CMK (cell line): ENCODE data around the gene SIK3.
"Not testable (repeated sequence)": the region's sequence is repeated elsewhere in the genome, so short reads cannot be mapped to it uniquely, and the experiment has no call there.

ENCODE experiments used
- DNase-seq: peaks from one replicate; pipeline ENCODE4 v3.0.0-alpha.2; 2010; ENCODE audit warnings: low read depth

SIK3 gene

DNA sequence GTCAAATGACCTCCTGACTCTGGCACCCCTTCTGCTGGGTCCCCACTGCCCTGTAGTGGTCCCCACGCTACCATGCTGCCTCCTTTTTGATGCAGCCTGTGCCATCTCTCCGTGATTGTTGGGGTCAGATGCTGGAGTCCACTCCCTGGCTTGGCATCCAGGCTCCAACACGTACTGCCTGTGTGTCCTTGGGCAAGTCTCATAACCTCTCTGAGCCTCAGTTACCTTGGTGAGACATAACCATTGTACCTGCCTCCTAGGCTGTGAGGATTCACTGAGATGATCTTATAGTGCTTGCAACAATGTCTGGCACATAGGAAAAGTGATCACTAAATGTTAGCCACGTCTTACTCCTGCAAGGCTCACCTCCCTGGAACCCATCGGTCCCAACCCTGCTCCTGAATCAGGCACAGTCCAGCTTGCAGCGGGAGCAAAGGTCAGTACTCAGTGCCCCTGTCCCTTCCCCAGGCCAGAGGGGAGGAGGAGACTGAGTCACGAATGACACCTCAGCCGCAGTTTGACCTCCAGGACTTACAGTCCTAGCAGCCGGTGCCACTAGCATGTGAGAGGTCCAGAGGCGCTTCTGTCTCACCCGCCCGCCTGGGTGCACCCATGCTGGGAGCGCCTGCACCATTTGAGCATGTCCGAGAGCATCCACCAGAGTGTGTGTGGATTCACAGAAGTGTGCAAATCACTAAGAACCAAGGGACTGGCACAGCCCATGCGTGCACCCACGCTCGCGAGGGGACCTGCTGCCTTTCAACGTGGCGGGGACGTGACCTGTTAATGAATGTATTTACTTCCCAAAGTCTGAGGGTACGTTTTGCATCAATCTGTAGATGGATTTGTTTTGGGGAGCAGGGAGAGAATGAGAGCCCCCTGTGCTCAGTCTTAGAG is 272.1 kb downstream of the SIK3 start:
- no peak for DNase-seq

DNA sequence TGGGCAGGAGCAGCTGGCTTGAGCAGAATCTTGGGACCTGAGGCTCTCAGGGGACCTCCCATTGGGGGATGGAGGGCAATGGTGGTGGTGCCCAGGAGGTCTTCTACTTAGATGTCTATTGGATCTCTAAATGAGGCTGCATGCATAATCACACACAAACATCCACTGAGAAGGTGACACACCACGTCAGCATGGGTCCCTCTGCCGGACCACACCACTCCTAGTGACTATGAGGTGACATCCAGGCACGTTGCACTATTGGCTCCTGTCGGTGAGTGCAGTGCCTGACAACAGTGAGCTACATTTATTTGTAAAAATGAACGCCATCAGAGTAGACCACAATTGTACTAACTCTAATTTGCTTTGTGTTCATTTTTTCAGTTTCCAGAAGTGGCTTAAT is 272.8 kb downstream of the SIK3 start:
- no peak for DNase-seq

DNA sequence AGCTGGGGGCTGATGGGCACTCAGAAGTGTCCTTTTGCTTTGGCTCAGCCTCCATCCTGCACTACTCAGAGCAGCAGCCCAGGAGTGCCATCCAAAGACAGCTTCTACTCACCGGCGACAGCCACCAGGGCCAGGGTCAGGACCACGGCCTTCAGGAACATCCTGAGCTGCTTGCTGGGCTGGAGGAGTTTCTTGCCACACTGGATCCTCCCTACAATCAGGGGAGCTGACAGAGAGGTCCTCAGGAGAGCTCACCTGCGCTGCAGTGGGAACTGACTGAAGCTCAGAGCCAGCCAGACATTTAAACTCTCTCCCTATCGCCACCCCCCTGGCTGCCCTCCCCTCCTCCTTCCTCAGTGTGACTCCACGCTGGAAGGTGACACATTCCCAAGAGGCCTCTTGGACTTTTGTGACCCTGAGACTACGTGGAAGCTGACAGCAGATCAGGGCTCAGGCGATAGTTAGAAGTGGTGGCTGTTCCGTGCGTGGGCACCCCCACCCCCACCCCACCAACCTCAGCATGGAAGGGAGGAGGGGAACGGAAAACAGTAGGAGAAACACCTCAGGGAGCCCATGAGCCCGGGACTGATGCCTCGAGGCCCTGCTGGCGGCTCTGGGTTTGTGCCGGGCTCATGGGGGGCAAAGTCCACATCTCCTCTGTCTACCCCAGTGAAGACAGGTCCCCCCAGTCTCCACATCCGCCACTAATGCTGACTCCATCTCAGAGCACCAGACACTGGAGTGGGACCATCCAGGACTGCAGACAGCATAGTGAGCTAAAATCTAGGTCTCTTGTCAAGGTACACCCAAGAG is 275.0 kb downstream of the SIK3 start, which contains the start of gene APOA4:
TSS of gene APOA4 (minus strand) at position 274 of the 813 bp plus-strand sequence. CDS start at position 161, 113 bp downstream.
- no peak for DNase-seq

DNA sequence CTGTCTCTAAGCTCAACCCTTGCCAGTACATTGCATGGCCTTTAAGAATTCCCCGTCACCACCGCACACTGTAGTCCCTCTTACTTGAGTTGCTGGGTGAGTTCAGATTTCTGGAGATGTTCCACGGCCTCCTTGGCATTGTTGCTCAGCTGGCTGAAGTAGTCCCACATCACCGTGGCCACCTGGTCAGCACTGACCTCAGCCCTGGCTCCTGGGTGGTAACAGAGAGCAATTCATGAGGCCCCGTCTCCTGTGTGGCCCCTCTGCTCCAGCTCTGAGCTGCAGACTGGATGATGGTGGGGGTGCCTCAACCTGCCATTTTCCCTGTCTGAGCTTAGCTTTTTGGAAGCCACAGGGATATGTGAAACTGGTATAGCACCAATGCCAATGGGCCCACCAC is 275.7 kb downstream of the SIK3 start:
- no peak for DNase-seq

DNA sequence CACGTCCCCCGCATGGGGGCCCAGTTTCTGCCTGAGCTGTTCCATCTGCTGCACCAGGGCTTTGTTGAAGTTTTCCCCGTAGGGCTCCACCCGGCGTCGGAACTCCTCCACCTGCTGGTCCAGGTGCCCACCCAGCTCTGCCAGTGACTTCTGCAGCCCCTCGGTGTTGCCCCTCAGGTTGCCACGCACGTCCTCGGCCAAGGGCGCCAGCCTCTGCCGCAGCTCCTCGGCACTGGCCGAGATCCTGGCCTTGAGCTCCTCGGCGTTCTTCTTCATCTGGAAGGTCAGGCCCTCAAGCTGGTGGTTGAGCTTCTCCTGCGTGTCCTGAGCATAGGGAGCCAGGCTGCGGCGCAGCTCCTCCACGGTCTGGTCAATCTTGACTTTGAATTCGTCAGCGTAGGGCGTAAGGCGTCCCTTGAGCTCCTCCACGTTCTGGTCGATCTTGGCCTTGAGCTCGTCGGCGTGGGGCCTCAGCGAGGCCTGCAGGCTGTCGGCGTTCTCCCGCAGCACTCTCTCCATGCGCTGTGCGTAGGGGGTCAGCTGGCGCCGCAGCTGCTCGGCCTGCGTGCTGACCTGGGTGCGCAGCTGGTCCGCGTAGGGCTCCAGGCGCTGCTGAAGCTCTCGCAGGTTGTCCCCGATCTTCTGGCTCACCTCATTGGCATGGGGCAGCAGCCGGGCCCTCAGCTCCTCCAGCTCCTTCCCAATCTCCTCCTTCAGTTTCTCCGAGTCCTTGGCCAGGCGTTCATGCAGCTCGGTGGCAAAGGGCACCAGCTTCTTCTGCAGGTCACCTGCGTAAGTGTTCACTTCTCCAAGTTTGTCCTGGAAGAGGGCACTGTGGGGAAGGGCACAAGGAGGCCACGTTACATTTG is 276.9 kb downstream of the SIK3 start:
- DNase-seq, result no peak

DNA sequence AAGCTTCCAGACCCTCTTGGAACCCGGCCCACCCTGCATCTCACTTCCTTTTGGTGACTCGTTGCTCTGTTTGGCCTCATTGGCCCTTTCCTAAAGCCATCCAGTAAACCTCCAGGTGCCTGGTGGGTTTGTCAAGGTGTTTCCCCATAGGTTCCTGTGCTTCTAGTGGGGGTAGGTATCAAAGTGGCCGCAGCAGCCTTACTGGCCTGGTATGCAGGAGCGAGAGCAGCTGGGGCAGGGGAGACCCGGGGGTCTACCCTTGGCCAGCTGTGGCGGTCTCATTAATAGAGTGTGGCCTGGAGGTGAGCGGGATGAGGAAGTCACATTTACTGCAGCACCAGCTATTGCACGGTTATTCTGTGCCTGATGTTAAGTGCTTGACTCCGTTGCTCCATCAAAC is 279.2 kb downstream of the SIK3 start:
- DNase-seq, result no peak

DNA sequence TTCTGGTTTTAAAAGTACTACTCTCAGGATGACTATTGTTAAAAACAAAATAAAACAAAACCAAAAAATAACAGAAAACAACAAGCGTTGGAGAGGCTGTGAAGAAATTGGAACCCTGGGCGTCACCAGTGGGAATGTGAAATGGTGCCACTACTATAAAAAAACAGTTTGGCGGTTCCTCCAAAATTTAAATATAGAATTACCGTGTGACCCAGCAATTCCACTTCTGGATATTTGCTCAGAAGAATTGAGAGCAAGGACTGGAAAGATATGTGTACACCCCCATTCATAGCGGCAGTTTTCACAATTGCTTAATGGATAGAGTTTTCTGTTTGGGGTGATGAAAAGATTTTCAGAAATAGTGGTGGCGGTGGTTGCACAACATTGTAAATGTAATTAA is 283.7 kb downstream of the SIK3 start:
- DNase-seq, result no peak

DNA sequence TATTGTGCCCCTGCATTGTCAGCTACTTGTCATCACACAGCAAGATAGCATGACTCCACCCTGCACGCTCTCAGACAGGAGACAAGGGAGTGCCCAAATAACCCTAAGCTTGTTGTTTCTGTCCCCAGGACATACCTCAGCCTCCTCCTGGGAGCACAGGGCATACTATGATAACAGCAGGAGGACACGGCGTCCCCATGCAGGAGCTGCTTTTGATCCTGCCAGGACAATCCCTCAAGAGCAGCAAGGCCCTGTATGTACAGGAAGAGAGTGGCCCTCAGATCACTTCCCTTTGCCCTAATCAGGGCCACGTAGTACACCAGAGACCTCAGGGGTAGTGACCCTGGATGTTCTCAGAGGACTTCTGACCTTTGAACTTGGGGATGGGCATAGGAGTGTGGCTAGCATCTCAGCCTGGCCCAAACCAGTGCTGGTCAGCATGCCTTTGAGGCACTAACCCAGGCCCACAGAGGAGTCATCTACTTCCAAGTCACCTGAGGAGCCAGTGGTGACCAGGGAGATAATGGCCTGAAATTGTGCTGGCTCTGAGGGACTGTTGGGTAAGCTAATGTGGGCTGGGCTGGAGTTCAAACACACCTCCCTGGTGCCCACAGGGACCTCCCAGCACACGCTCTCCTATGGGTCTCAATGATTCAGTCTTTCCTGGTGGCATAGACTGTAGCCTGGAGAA is 284.3 kb downstream of the SIK3 start:
- DNase-seq, result no peak

DNA sequence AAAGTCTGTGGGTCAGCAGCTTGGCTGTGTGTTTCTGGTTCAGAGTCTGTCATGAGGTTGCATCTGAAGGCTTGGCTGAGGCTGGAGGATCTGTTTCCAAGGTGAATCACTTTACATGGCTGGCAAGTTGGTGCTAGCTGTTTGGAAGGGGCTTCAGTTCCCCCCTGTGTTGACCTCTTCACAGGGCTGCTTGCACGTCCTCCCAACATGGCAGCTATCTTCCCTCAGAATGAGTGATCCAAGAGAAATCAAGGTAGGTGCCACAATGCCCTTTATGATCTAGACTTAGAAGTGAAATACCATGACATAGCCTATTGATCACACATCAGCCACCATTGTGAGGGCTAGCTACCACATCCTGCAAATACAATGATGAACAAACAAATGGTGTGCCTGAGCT is 285.1 kb downstream of the SIK3 start:
- DNase-seq, result no peak

DNA sequence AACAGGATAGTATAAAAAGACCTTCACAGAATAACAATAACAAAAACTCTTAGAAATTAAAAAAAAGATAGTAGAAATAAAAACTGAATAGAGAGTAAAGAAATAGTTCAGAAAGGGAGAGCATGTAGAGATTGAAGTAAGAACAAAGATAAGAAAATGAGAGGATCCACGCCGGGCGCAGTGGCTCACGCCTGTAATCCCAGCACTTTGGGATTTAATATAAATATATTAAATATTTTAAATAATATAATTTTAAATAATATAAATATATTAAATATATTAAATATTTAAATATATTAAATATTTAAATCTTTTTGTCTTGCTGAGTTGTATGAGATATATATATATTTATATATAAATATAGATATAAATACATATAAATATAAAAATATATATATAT is 286.1 kb downstream of the SIK3 start:
- DNase-seq, result no peak

DNA sequence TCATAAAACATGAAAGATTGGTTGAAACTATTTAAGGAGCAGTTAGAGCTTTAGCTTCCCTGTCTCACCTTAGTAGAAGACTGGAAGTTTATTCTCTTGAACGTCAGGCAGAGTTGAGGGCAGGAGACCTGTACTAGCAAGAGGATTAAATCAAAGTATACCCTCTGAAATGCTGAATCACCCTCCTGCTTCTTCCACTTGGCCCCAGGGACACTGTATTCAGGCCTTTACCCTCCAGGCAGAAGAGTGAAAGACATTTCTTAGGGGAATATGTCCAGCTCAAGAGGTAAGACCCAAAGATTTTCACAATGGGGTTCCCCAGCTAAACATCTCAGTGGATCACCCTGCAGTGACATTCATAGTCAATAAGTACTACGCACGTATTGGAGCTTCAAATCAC is 287.0 kb downstream of the SIK3 start:
- no peak for DNase-seq

DNA sequence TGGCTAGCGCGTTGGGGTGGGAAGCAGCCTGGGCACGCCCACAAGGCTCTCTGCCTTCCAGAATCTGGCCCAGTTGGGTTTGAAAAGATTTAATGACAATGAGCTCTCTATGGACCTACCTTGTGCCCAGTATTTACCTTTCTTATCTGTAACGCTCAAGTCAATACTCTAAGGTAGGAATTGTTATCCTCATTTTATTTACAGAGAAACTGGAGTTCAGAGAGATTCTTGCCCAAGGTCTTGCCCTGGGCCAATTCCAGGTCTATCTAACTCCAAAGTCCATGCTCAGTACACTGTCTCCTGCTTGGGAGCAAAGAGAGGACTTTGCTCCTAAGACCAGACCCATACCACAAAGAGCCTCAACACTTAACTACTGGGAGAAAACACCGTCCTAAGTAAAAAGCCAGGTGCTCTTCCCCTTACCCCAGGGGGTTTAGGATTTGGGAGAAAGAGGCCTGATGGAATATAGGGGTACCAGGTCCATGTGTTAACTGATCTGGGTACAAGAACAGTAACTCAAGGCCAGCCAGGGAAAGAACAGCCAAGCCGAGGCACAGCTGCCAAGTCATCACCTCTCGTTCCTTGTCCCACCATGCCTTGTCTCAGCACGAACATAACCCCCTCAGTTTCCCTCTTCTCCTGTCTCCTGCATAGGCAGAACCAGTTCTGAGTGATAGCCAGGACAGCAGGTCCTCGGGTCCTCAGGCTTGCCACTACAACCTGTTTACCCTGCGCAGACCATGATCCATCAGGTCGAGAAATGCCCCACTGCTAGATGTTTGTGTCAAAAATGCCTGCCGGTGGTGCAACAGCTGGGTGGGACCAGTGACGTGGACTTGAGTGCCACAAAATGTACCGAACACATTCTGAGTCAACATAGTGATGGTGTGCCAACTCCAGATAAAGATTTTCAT is 289.7 kb downstream of the SIK3 start:
- DNase-seq, result no peak

DNA sequence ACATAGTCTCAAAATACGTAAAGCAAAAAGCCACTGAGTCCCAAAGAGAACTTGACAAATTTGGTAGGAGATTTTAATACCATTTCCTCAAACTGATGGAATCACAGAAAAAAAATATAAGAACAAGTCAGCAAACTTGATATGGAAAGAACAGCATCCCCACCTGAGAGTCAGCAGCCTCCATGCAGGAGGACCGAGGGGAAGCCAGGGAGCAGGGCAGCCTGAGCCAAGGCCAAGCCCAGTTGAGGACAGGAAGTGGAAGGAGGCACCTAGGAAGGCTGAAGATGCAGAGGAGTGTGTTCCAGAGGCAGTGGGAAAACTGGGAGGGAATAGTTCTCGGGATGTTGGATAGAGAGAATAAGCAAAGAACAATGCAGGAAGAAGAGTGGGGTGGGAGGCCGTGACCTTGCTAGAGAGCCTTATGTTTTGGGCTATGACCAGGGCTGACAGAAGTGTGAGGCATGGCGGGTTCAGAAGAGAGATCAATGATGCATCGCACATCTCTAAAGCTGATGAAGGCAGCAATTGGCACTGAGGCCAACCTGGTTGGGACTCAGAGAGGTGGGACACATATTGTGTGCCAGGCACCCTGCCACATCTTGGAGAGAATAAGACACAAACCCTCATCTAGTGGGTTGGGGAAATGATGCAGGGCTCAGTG is 290.5 kb downstream of the SIK3 start:
- no peak for DNase-seq

DNA sequence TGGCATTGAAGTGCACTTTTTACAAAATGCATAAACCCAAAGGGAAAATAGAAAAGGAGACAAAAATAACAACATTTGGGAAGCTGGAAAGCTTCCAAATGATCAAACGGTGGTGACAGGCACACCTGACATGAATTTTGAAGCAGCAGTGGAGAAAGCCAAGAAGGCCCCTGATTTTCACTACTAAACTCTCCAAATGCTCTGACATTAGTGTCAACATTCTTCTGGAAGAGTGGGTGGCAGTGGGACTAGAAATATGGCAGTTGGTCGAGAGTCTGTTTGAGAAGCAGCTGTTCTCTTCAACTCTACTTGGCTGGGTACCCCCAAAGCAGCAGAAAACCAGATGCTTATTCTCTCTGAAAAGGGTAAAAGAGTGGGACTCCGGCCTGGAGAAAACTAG is 294.2 kb downstream of the SIK3 start:
- DNase-seq, result no peak

DNA sequence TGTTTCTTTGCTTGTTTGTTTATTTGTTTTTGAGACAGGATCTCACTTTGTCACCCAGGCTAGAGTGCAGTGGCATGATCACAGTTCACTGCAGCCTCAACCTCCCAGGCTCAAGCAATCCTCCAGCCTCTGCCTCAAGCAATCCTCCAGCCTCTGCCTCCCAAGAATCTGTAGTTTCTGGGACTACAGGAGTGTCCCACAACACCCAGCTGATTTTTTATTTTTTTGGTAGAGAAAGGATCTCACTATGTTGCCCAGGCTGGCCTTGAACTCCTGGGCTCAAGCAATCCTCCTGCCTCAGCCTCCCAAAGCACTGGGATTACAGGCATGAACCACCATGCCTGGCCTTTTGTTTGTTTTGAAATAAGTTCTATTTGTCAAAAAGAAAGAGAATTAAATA is 296.6 kb downstream of the SIK3 start:
- not testable (repeated sequence) for DNase-seq

DNA sequence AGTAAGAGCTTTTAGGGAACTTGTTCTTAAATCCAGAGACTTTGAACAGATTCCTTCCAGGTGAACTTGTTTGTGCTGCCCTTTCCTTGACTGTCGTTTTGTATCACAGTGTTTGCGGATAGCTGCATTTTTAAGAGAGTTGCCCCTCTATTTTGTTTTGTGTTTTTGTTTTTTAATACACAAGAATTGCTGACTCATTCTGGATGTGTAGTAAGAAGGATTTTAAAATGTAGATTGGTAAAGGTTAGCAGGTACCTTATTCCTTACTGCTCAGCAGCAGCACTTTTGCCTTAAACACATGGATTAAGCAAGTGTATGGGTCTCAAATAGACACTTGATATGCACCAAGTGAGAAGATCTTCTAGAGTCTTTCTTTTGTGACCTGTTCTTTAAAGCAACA is 297.6 kb downstream of the SIK3 start:
- no peak for DNase-seq

DNA sequence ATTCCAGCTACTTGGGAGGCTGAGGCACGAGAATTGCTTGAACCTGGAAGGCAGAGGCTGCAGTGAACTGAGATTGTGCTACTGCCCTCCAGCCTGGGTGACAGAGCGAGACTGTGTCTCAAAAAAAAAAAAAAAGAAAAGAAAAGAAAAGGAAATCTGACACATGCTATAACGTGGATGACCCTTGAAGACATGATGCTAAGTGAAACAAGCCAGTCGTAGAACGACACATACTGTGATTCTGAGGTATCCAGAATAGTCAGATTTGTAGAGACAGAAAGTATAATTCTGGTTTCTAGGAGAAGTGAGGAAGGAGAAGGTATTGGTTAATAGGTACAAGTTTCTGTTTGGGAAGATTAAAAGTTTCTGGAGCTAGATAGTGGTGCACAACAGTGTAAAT is 299.9 kb downstream of the SIK3 start:
- no peak for DNase-seq

DNA sequence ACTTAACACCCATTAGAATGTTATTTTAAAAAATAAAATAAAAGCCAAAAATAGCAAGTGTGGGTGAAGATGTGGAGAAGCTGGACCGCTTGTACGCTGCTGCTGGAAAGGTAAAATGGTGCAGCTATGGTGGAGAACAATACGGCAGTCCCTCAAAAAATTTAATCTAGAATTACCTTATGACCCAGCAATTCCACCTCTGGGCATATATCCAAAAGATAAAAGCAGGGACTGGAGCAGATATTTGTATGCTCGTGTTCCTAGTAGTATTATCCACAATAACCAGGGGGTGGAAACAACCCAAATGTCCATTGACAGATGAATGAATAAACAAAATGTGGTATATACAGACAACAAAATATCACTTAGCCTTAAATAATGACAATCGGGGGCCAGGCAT is 300.4 kb downstream of the SIK3 start:
- no peak for DNase-seq

DNA sequence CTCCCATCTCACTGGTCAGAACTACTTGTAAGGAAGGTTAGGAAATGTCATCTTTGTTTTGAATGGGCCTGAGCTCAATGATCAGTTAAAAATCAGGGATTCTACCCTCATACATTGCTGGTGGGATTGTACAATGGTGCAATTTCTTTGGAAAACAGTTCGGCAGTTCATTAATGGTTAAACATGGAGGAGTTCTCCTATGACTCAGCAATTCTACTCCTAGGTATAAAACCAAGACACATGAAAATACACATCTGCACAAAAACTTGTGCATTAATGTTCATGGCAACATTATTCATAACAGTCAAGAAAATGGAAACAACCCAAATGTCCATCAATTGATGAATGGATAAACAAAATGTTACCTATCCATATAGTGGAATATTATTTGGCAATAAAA is 301.7 kb downstream of the SIK3 start:
- DNase-seq, result no peak

DNA sequence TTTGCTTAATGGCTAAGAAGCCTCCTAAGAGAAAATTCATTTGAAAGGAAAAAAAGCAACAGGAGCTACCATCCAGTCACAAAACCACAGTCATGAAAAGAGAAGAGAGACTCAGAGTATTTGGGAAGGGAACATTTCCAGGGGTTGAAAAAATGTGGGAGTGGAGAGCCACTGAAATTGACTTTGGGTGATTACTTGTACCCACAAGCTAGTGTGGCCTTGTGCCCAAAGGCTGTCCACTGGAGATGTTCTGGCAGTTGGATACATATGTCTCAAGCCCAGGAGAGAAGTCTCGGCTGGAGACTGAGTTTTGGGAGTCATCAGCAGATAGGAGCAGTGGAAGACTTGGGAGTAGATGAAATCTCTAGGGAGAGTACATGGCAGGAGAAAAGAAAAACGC is 303.4 kb downstream of the SIK3 start:
- DNase-seq, result no peak
